ENCODE results near the gene NR3C1. TPM values are rescaled to one million over a fixed set of nuclear protein-coding genes. Genes with fewer than 3 reads are reported as not detected.
A peak's percentile ranks its signal among the peaks of the same experiment; 100 is the strongest.

NR3C1 gene
- total RNA-seq (2014; rRNA removed; shearing (Covaris generic)): not detected in 2 replicates

GRCh38 chr5:143403593-143404415 lies at the start of gene NR3C1:
NR3C1 (minus strand) TSS chr5:143403686; CDS start chr5:143400839, 2,847 bp downstream.
- no peak for DNase-seq (ENCODE audit: low spot score)

DNA sequence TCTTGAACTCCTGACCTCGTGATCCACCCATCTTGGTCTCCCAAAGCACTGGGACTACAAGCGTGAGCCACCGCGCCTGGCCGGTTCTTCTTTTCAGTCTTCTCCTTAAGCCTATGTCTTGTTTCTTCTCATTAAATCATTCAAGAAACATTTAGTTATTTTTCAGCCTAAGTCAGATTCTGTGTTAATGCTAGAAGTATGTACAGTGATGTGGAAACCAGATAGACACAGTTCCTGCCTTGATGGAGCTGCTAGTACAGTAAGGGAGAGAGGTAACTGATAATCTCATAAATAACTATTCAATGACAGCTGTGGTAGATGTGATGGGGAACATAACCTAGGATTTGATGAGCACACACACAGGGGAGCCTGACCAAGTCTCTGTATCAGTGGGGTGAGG lies 46.3 kb upstream of the NR3C1 start:
- DNase-seq (ENCODE audit: low spot score): no peak

GRCh38 chr5:143448518-143448917 lies 45.0 kb upstream of the NR3C1 start:
- peak; percentile 10 for DNase-seq (ENCODE audit: low spot score)

GRCh38 chr5:143447983-143448382 lies 44.5 kb upstream of the NR3C1 start:
- no peak for DNase-seq (ENCODE audit: low spot score)

GRCh38 chr5:143446535-143447226 lies 43.2 kb upstream of the NR3C1 start:
- no peak for DNase-seq (ENCODE audit: low spot score)

DNA sequence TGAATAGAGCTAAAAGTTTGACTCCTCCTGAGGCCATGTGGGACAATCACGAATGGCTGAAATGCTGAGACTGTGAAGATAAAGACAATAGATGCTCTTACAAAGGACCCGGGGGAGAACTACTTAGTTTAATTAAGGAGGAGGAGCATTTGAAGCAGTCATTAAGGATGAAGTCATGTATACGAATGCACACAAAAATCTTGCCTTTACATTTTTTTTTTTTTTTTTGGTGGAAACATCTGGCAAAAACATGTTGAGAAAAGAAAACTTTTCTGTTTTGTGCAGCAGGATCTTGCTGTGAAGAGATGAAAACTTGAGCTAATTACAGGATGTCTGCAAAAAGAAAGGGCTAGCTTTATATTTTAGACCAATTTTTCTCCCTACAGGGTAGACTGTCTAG lies 42.3 kb upstream of the NR3C1 start:
- no peak for DNase-seq (ENCODE audit: low spot score)

- no peak for DNase-seq (ENCODE audit: low spot score)
Observed at GRCh38 chr5:143443330-143443729, 39.8 kb upstream of the NR3C1 start.

DNA sequence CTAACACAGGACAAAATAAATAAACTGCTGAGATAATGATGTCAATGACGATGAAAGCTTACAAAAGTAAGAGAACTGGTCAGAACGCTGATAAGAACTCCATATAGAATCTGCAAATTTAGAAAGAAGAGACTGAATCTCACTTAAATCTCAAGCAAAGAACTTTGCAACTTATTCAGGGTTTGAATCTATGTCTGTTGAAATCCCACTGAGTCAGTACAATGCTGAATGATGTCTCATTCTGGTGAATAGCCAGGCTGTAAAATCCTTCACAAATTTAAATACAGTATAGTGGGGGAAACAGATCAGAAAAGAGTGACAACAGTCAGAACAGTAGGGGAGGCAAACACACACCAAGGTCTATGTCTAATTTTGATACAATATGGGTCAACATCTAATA lies 38.9 kb upstream of the NR3C1 start:
- DNase-seq (ENCODE audit: low spot score): no peak

DNA sequence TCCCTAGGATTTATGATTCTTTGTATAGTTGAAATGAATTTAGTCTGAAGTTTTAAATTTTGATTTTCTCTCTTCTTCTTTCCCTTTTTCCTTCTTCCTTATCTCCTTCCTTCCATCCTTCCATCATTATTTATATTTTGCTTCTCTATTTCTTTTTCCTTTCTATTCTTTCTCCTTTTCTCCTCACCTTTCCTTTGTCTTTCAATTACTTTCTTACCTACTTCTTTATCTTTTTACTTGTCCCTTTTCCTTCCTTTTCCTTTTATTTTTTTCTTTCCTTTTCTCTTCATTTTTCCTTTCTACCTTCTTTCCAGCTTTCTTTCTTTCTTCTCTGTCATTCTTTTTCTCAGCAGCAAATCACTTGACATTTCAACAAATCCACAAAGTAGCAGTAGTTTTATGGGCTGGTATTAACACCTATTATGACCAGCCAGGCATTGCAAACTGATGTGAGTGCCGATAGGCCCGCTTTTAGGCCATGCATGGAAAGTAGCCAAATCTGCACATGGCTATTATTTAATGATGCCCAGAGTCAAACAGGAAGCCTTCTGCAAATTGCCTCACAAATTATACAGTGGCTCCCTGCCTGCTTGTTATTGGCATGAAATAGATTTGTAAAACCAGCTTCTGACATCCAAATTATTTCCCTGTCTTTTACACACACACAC lies 37.1 kb upstream of the NR3C1 start:
- no peak for DNase-seq (ENCODE audit: low spot score)

GRCh38 chr5:143437666-143438273 lies 34.3 kb upstream of the NR3C1 start:
- DNase-seq (ENCODE audit: low spot score): no peak

DNA sequence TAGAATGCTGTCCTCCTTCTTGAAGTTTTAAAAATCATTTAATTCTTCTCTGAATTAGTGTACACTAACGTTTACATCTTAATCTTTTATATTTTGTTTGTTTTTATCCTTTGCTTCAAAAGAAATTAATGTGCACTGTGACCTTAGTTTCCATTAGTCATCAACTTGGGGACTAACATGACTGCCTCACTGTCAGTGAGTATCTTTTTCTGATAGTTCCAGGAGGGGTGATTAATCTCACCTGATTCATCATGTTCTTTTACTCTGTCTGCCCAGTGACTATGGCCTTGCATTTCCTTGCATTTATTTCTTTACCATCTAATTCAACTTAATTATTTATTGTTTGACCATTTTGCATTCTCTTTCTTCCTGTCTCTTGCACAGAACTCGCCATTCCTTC lies 33.4 kb upstream of the NR3C1 start:
- DNase-seq (ENCODE audit: low spot score): no peak

DNA sequence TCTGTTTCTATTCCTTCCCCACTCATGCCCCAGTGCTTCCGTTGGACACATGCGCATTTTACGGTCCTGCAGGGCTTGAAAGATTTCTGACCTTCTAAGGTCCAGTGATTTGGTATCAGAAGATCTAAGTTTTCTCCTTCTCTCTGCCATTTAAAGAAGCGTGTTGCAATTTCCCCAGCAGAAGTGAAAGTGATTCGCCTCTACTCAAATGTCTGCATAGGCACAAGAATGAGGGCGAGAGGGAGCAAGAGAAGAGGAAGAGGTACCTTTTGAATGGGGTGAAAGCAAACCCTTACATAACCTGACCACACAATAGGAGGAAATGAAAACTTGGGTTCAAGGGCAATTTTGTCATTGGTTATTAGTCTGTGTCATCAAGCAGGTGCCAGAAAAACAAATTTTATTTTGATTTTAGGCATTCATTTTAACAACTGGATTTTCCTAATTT lies 31.7 kb upstream of the NR3C1 start:
- no peak for DNase-seq (ENCODE audit: low spot score)

DNA sequence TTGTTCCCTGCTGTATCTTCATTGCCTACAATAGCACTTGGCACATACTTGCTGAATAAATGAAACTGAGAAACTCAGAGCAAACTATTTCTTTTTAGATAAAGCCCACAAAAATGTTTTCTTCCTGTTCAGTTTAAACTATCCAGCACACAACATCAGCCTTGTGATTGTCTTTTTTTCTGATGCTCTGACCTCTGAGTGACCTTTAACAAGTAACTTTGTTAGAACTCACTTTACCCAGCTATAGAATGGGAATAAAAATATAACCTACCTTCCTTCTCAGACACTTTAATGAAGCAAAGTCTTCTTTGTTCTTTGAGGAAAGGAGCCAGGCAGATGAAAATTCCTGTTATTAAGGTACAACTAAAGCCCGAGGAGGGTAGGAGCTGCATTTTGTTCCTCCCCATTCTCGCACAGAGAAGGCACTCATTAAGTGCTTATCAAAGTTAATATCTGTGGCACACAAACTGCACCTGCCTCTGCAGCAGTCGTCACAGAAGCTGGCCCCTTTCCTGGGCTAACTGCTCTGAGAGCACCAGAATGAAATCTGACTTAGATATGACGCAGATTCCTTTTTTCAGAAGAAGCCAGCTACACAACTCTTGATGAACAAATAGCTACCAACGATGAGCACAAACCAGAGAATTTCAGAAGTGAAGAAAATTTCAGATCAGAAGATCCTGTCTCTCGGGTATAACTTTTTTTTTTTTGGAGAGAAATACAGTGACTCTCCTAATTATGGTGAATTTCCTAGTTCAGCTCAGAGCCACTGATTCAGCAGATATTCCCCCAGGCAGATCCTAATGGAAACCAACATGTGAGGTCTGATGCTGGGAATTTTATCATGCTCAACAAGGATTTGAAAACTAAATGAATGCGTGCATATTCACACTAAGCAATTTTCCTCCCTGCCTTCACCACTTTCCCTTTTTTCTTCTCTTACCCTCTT lies 31.0 kb upstream of the NR3C1 start:
- no peak for DNase-seq (ENCODE audit: low spot score)

DNA sequence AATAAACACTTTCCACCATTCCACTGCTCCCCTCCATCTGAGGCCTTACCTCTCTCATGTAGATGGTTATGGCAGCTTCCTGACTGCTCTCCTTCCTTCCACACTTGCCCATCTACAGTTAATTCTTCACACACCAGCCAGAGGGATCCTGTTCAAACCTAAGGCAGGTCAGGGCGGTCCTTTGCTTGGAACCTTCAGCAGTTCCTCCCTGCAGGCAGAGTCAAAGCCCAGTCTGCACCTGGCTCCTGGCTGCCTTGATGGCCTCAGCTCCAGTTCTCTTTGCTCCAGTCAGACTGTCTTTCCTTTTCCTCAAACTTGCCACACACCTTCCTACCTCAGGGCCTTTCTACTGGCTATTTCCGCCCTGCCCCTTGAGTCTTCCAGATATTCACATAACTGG lies 30.2 kb upstream of the NR3C1 start:
- DNase-seq (ENCODE audit: low spot score): no peak

DNA sequence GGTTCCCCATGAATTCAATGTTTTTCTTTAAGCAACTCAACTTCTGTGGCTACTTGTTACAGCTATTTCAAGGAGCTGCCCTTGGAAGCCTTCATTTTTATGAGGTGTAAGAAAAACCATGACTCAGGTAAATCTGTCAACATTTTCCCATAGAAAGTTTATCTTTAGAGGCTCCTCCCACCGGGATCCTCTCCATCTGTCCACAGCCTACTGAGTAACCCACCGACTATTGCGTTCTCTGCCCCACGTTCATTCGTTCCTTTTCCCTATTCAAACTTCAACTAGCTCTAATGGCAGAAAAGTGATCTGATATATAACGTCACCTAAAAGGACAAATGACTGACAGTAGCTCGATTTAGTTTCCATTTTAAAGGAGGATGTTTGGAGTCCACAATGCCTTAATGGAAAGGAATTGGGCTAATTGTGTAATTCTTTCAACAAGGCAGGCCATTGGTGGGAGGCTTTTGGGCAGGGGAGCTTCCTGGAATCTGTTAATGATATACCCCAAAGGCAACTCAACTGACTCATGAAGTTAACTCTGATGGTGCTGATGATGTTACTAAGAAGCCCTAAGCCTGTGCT lies 29.3 kb upstream of the NR3C1 start:
- DNase-seq (ENCODE audit: low spot score): no peak

DNA sequence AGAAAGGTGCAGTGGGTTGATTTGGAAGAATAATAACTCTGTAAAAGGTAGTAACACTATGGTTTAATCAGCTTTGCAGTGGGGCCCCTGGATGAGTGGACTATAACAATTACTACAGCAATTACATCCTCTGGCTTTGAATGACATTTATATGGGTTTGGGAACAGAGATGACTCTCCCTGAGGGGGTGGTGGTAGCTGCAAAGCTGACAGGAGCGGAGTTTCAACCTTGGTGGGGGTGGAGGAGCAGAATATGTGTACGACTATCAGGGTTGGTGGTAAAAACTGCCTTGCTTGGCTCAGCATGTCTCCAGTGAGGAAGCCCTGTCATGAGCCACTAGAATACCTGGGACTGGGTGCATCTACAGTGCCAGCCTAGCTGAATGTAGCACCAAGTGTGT lies 28.3 kb upstream of the NR3C1 start:
- DNase-seq (ENCODE audit: low spot score): no peak

- DNase-seq (ENCODE audit: low spot score): no peak
Observed at GRCh38 chr5:143428738-143429420, 25.4 kb upstream of the NR3C1 start.

GRCh38 chr5:143428155-143428554 lies 24.7 kb upstream of the NR3C1 start:
- no peak for DNase-seq (ENCODE audit: low spot score)

DNA sequence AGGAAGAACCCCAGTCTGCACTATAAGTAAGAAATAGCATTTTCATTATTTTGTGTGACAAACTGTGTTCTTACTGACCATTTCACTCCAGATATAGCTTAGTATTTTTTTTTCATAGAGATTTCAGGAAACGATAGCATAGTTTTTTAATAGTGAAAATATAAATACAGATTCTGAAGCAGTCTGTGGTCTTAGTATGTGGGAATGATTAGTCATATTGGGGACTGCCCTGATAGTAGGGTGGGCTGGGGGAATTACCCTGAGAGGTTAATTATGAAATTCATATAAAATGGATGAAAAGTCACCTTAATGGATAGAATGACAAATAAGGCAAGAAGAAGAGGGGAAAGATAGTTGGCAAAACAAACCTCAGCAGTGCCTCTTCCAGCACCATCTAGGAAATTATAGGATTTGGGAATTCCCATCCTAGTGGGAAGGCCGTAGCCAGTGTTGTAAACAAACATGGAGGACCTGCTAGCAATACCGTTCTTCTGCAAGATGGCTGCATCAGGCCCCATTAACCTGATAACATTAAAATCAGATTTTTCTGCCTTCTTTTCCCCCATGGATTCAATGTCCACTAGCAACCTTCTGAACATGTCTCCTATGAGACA lies 23.7 kb upstream of the NR3C1 start:
- DNase-seq (ENCODE audit: low spot score): no peak
